ENCODE data around the gene G6PC3. TPM values are rescaled to one million over a fixed set of nuclear protein-coding genes. Genes with fewer than 3 reads are reported as not detected.

G6PC3 gene
- total and polyA plus RNA-seq, 10 of the 15 experiments (the other 5 are each of a cell fraction or from before 2014, with no cell fraction given): 13.0 to 93.7 (median 43.0) TPM

DNA sequence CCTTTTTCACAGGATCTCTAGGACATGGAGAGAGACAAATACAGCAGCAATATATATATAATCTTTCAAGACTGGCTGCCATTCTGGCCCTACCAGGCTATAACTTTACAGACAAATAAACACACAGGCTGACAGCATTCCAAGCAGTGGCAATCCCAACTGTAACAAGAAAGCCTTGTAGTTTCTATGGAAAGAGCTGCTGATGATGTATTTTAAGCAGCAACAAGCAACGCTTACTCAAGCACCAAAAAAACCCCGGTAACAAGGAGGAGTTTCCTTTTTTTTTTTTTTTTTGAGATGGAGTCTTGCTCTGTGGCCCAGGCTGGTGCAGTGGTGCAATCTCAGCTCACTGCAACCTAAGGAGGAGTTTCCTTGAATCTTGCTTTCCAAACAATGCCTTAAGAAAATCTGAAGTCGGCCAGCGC is 27.3 kb upstream of the G6PC3 start:
- intact Hi-C loops (cut with micrococcal nuclease; ENCODE audit: unreplicated experiment): no loop called here
- RAD21 ChIA-PET (ENCODE audit: unreplicated experiment): interaction anchor here (1.3 kb wide), 1 partner anchor 99 kb away, joined by 4 read pairs; no protein-coding TSS in a partner anchor
- H3K4me2 ChIP-seq (ENCODE audit: control insufficient read depth, insufficient read depth): no peak overlapping the region
- no peaks in the 10 kb centered on the region for H4K20me1 ChIP-seq (ENCODE audit: control insufficient read depth, insufficient read depth)
- H3K9ac ChIP-seq (ENCODE audit: control insufficient read depth, insufficient read depth, low read length): no peak overlapping the region
- no peaks in the 10 kb centered on the region for H3K4me1 ChIP-seq (ENCODE audit: control insufficient read depth, insufficient read depth, low read length)
- no peak overlapping the region for H3K27ac ChIP-seq (ENCODE audit: control insufficient read depth, insufficient read depth)
- in situ Hi-C loops (cut with MboI): loop anchor here (5.0 kb wide), 1 partner anchor 101 kb away; the partner anchor contains the start of gene PPY
- no peak for ATAC-seq
- SMC1A ChIA-PET (ENCODE audit: uncharacterized antibody, unreplicated experiment): interaction anchor here (1.5 to 4.7 kb wide), 5 partner anchors 11 to 125 kb away, joined by 4 to 20 read pairs (median 7); no protein-coding TSS in a partner anchor
- no TSS peak for BruUV-seq (replicated peaks)
- 81% methylated on average over 4 of the region's 4 CpGs for WGBS (ENCODE audit: insufficient coverage, insufficient replicate concordance, low lambda C conversion rate, missing lambda C conversion rate)
- TF ChIP-seq SMC3 (IDR thresholded peaks at IDR 0.05; ENCODE audit: borderline replicate concordance, low read length) (no peak), ASH2L (IDR thresholded peaks at IDR 0.05; ENCODE audit: borderline replicate concordance, low read depth) (no peak)
- TF ChIP-seq, protein P1, sequence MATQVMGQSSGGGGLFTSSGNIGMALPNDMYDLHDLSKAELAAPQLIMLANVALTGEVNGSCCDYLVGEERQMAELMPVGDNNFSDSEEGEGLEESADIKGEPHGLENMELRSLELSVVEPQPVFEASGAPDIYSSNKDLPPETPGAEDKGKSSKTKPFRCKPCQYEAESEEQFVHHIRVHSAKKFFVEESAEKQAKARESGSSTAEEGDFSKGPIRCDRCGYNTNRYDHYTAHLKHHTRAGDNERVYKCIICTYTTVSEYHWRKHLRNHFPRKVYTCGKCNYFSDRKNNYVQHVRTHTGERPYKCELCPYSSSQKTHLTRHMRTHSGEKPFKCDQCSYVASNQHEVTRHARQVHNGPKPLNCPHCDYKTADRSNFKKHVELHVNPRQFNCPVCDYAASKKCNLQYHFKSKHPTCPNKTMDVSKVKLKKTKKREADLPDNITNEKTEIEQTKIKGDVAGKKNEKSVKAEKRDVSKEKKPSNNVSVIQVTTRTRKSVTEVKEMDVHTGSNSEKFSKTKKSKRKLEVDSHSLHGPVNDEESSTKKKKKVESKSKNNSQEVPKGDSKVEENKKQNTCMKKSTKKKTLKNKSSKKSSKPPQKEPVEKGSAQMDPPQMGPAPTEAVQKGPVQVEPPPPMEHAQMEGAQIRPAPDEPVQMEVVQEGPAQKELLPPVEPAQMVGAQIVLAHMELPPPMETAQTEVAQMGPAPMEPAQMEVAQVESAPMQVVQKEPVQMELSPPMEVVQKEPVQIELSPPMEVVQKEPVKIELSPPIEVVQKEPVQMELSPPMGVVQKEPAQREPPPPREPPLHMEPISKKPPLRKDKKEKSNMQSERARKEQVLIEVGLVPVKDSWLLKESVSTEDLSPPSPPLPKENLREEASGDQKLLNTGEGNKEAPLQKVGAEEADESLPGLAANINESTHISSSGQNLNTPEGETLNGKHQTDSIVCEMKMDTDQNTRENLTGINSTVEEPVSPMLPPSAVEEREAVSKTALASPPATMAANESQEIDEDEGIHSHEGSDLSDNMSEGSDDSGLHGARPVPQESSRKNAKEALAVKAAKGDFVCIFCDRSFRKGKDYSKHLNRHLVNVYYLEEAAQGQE (IDR thresholded peaks at IDR 0.05; ENCODE audit: low read depth, low read length): no peak
- CTCF ChIA-PET: interaction anchor here (0.7 to 5.1 kb wide), 17 partner anchors 8 to 489 kb away, joined by 3 to 42 read pairs (median 5); partner anchors contain the start of gene HDAC5
- POLR2A ChIA-PET: interaction anchor here (1.6 kb wide), 1 partner anchor 23 kb away, joined by 5 read pairs; the partner anchor contains the start of gene LSM12
- H2AFZ ChIP-seq (ENCODE audit: control insufficient read depth, low read depth, low read length): no peak overlapping the region
- no peak for DNase-seq (ENCODE audit: low read depth, low spot score)
- no peaks in the 10 kb centered on the region; the same call in 1 of the 3 replicates for H3K9me3 ChIP-seq (replicated peaks; ENCODE audit: control insufficient read depth, insufficient read depth, low read length)
- H3K4me3 ChIP-seq: no peak overlapping the region
- H3K36me3 ChIP-seq (ENCODE audit: control insufficient read depth in 2 of 2, insufficient read depth in 2 of 2, low read length in 1 of 2): peaks cover 8 to 28% of the 10 kb centered on the region in 2 experiments
- H3K27me3 ChIP-seq (replicated peaks in 1 of 2; ENCODE audit: control insufficient read depth in 2 of 2, insufficient read depth in 2 of 2, low read length in 1 of 2): no peaks in the 10 kb centered on the region
- H3K79me2 ChIP-seq (ENCODE audit: control insufficient read depth, insufficient read depth, low read length): peaks cover 22% of the 10 kb centered on the region
- FAIRE-seq: no peak
